ENCODE measurements around the gene HTR3B.
"Not testable (repeated sequence)": the region's sequence is repeated elsewhere in the genome, so short reads cannot be mapped to it uniquely, and the experiment has no call there.

Gene HTR3B

DNA sequence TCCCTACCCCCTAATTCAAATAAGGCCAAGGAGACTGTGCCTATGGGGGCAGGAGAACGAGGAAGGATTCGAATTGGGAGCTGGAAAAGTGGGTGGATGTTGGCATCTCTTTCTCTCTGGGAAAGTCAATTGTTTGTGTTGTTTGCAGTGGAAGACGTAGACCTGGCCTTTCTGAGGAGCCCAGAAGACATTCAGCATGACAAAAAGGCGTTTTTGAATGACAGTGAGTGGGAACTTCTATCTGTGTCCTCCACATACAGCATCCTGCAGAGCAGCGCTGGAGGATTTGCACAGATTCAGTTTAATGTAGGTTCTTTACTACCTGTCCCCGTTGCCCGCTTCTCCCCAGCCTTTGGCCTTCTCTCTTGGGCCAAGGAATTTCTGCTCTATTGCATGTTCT lies 28.2 kb downstream of the HTR3B start:
- no peak for DNase-seq
- in situ Hi-C loops (cut with HindIII; ENCODE audit: low pct_ligation_motif_present, low pct_unique_long_range_greater_than_20kb, low sequenced_read_pairs) = no loop called here

DNA sequence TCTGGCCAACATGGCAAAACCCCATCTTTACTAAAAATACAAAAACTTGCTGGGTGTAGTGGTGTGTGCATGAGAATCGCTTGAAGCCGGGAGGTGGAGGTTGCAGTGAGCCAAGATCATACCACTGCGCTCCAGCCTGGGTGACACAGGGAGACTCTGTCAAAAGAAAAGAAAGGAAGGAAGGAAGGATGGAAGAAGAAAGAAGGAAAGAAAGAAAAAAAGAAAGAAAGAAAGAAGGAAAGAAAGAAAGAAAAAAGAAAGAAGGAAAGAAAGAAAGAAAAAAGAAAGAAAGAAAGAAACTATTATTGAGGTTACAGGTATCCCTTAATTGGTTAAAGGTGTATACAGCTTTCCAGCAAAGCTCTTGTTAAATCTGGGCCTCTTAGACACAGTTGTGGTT lies 29.6 kb downstream of the HTR3B start:
- DNase-seq; in situ Hi-C loops (cut with HindIII; ENCODE audit: low pct_ligation_motif_present, low pct_unique_long_range_greater_than_20kb, low sequenced_read_pairs): not testable (repeated sequence)

DNA sequence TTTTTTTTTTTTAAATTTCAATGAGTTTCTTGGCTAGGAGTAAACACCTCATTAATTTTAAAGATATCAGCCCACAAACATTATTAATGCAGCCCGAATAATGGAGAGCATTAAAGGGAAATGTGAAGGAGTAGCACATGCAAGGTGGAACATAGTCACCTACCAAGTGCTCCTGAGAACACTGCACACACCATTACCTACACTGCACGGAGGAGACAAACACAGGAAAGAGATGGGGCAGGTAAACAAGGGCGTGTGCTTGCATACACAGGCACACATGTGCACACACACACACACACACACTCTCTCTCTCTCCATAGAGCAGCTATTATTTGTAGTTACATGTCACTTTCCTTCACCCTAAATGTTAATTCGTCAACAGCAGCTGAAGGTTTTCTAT lies 30.2 kb downstream of the HTR3B start:
- no peak for DNase-seq
- in situ Hi-C loops (cut with HindIII; ENCODE audit: low pct_ligation_motif_present, low pct_unique_long_range_greater_than_20kb, low sequenced_read_pairs) = no loop called here

DNA sequence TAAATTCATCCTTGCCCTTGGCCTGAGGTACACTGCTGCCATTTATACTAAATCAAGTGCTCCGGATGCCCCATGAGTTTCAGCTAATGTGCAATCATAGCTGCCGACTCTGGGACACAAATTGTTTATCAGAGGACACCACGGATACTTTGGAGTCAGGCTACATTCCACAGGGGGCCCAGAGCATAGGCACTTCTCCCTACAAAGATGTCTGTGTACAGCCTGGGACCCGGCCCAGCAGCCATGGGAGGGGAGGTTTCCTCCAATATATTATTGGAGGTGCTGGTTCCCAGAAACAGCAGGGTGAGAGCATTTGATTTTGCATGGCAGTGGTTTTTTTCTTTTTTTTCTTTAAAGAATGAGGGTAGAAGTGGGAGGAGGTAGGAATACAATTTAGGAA lies 31.3 kb downstream of the HTR3B start:
- DNase-seq = no peak
- in situ Hi-C loops (cut with HindIII; ENCODE audit: low pct_ligation_motif_present, low pct_unique_long_range_greater_than_20kb, low sequenced_read_pairs) = no loop called here

DNA sequence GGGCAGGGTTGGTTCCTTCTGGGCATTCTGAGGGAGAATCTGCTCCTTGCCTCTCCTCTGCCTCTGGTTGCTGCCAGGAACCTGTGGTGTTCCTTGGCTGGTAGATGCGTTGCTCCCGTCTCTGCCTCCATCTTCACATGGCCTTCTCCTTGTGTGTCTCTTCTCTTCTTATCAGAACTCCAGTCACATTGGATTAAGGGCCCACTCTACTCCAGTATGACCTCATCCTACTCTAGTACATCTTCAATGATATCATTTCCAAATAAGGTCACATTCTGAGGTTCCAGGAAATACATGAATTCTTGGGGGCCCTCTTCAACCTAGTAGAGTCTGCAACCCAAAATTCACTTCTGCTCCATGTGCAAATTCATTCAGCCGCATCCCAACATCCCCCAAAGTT lies 33.3 kb downstream of the HTR3B start:
- no peak for DNase-seq
- in situ Hi-C loops (cut with HindIII; ENCODE audit: low pct_ligation_motif_present, low pct_unique_long_range_greater_than_20kb, low sequenced_read_pairs) = no loop called here

DNA sequence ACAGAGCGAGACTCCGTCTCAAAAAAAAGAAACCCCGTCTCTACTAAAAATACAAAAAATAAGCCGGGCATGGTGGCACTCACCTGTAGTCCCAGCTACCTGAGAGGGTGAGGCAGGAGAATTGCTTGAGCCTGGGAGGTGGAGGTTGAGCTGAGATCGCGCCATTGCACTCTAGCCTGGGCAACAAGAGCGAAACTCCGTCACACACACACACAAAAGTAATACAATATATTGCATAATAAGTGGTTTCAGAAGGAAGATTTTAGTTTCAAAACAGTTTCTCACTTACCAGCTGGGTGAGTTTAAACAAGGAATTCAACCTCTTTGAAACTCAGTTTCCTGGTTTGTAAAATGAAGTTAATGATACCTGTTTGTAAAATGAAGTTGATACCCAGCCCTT lies 37.7 kb downstream of the HTR3B start:
- in situ Hi-C loops (cut with HindIII; ENCODE audit: low pct_ligation_motif_present, low pct_unique_long_range_greater_than_20kb, low sequenced_read_pairs) = no loop called here
- DNase-seq = no peak

DNA sequence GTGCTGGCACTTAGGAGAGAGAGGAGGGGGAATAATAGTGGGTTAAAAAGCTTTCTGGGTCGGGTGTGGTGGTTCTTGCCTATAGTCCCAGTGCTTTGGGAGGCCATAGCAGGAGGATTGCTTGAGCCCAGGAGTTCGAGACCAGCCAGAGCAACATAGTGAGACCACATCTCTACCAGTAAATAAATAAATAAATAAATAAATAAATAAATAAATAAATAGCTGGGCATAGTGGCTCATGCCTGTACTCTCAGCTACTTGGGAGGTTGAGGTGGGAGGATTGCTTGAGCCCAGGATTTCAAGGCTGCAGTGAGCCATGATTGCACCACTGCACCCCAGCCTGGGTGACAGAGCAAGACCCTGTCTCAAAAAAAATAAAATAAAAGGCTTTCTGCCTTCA lies 41.6 kb downstream of the HTR3B start:
- DNase-seq; in situ Hi-C loops (cut with HindIII; ENCODE audit: low pct_ligation_motif_present, low pct_unique_long_range_greater_than_20kb, low sequenced_read_pairs): not testable (repeated sequence)

DNA sequence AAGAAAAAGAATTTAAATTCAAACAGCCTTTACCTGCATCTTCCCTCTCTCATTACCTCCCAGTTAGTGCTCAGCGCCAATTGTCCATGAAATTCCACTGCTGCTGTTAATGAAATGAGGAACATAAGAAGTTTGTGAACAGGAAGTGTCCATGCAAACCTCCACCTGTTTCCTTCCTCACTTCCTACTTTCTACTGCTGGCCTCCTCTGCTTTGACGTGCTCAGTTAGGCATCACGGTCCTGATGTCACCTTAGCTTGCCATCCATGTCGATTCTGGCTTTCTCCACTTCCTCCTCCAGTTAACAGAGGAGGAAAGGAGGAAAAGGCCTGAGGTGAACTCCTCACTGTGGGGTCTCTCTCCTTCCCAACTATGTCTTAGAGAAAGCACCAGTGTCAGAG lies 43.4 kb downstream of the HTR3B start:
- in situ Hi-C loops (cut with HindIII; ENCODE audit: low pct_ligation_motif_present, low pct_unique_long_range_greater_than_20kb, low sequenced_read_pairs) = no loop called here
- DNase-seq = no peak

DNA sequence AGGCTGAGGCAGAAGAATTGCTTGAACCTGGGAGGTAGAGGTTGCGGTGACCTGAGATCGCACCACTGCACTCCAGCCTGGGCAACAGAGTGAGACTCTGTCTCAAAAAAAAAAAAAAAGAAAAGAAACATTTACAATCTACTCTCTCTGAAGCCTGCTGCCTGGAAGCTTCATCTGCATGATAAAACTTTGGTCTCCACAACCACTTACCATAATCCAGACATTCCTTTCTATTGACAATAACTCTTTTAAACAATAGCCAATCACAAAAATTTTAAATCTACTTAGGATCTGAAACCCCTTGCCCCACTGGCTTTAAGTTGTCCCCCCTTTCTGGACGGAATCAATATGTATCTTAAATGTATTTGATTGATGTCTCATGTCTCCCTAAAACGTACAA lies 45.3 kb downstream of the HTR3B start:
- in situ Hi-C loops (cut with HindIII; ENCODE audit: low pct_ligation_motif_present, low pct_unique_long_range_greater_than_20kb, low sequenced_read_pairs) = no loop called here

DNA sequence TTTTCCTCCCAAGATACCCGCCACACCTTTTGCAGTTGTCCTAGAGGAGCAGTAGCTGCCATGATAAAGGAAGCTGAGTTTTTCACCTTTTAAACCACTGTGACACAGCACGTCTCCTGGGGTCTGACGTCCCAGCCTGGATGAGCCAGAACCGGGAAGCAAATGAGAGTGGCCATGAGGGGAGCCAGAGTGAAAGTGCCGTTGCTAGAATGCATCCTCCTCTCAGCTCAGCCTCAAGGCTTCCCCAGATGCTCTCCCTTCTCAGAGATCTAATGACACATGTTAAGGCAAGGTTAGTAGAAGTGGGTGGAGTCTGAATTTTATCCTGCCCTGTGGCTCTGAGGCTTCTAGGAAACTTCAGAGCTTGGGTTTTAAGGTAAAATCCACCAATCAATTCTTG lies 46.9 kb downstream of the HTR3B start:
- DNase-seq = no peak
- in situ Hi-C loops (cut with HindIII; ENCODE audit: low pct_ligation_motif_present, low pct_unique_long_range_greater_than_20kb, low sequenced_read_pairs) = no loop called here

More for the DNA sequence above, 45.3 kb downstream of the HTR3B start:
- DNase-seq = no peak

DNA sequence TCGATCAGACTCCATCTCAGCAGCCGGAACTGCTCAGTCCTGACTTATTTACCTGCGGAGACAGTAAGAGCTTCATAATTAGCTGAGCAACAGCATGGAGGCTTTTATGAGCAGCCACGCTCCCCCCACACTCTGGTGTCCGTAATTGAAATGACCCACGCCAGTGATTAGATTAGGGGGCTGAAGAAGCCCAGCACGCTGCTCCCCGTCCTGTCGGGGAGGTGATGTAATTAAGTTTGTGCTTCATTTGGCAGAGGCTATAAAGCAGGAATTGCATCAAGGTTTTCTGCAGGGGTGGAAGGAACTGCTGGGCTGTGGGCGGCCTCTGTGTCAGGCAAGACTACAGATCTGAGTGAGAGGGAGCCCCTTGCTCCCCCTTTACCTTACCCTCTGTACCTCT lies 47.5 kb downstream of the HTR3B start:
- in situ Hi-C loops (cut with HindIII; ENCODE audit: low pct_ligation_motif_present, low pct_unique_long_range_greater_than_20kb, low sequenced_read_pairs) = no loop called here
- DNase-seq = no peak

DNA sequence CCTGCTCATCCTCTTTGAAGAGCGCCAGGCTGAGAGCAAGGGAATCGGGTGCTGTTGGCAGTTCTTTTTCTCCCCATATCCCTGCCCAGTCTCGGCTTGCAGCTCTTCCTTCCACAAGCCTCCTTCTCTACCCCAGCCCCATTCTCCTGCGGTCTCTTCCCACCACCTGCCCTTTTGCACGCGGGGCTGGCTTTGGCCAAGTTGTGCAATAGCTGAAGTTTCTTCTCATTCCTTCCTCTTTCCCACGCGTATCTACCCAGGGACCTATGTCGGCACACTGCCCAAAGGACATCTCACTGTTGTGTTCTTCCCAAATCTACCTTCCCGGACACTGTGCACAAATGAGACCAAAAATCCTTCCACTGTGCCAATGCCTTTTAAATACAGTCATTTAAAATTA lies 48.0 kb downstream of the HTR3B start:
- no peak for DNase-seq
- in situ Hi-C loops (cut with HindIII; ENCODE audit: low pct_ligation_motif_present, low pct_unique_long_range_greater_than_20kb, low sequenced_read_pairs) = no loop called here

DNA sequence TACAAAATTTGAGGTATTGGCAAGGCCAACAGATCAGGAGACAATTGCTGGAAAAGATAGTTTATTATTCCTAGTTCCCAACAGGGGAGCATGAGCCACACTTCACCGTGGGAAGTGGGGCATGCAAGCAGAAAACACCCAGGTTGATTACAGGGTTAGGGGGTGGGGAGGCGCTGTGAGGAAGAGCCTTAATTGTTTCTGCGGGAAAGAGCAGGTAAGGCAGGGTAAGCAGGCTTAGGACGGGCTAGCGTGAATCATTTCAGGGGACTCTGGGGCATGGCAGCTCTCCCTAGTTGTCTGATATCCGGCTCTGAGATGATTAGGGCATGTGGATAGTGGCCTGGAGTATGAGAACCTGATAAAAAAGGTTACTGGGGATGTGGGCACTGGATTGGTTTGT lies 49.6 kb downstream of the HTR3B start:
- in situ Hi-C loops (cut with HindIII; ENCODE audit: low pct_ligation_motif_present, low pct_unique_long_range_greater_than_20kb, low sequenced_read_pairs) = no loop called here
- no peak for DNase-seq

DNA sequence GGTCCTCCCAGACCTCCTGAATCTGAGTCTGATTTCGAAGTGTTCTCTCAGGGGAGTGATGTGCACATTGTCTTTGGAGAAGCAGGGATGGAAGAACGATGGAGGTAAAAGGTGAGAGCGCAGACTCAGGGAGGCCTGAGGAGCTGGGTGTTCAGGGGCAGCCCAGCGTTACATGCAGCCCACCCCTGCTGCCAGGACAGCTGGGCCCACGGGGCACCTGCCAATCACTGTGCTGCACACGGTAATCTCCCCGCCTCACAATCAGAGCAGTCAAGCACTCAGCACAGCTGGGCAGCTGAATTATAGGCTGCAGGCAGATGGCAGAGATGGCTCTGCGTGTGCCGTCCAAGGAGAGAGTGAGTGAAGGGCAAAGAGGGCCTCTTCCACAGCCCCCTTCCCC lies 52.4 kb downstream of the HTR3B start:
- DNase-seq = no peak

DNA sequence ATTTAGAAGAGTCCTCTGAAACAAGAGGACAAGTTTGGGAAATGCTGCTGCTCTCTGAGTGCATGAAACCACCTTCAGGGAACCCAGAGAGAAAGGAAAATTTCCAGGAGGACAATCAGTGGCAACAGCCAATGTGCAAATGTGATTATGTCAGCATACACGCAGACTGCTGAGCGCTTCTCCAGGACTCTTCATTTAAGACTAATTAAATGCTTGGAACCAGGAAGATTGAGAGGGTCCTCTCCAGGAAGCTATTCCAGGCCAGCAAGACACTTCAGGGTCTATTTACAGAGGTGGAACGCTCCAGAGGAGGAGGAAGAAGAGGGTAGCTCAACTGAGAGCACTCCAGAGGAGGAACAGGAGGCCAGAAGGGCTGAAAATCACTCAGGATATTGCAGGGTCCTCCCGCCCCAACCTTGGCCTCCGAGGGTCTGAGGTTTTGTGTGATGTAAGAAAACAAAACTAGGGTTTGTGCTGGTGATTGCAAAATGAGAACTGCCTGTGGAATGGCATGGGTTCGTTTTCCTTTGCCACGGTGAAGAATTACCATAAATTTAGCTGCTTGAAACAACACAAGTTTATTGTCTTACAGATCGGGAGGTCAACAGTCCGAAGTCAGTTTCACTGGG lies 56.2 kb downstream of the HTR3B start:
- no peak for DNase-seq
- in situ Hi-C loops (cut with HindIII; ENCODE audit: low pct_ligation_motif_present, low pct_unique_long_range_greater_than_20kb, low sequenced_read_pairs) = no loop called here

More for the DNA sequence above, 52.4 kb downstream of the HTR3B start:
- in situ Hi-C loops (cut with HindIII; ENCODE audit: low pct_ligation_motif_present, low pct_unique_long_range_greater_than_20kb, low sequenced_read_pairs) = no loop called here

DNA sequence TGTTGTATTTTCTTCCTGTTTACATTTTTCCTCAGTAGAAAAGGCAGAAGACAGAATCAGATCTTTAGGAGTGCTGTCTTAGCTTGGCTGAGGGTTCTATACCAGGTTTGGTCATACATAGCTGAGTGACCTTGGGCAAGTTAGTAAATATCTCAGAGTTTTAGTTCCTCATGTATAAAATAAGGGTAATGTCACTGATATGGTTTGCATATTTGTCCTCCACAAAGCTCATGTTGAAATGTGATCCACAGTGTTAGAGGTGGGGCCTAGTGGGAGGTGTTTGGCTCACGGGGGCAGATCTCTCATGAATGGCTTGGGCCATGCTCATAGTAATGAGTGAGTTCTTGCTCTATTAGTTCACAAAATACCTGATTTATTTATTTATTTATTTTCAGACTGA lies 62.8 kb downstream of the HTR3B start:
- DNase-seq = no peak
- in situ Hi-C loops (cut with HindIII; ENCODE audit: low pct_ligation_motif_present, low pct_unique_long_range_greater_than_20kb, low sequenced_read_pairs) = no loop called here

DNA sequence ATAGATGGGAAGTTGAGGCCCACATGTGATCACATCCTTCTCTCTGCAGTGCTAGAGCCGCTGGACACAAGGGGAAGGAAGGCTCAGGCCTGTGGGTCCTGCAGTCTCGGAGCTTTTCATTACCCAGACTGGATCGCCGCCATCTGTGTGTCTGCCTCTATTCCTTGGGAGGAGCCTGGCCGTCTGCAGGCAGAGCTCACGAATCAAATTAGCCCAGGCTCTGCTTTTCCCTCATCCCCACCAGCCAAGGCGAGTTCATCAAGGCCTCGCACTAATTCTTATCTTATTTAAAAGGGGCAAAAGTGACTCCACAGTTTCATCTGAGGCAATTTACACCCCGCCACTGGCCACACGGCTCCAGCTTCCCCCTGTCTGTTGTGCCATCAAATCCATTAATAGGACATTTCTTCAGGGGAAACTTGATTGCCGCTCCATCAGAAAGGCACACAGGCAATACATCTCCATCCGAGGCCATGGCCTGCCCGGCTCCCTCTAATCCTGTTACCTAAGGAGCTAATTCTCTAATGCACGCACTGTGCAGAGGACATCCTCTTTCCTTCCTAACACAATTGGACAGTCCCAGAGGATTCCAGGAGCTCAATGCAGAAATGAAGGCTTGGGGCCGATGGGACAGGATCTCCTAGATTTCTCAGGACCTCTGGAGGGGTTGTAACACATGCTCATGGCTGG lies 67.1 kb downstream of the HTR3B start:
- no peak for DNase-seq
- in situ Hi-C loops (cut with HindIII; ENCODE audit: low pct_ligation_motif_present, low pct_unique_long_range_greater_than_20kb, low sequenced_read_pairs) = no loop called here

DNA sequence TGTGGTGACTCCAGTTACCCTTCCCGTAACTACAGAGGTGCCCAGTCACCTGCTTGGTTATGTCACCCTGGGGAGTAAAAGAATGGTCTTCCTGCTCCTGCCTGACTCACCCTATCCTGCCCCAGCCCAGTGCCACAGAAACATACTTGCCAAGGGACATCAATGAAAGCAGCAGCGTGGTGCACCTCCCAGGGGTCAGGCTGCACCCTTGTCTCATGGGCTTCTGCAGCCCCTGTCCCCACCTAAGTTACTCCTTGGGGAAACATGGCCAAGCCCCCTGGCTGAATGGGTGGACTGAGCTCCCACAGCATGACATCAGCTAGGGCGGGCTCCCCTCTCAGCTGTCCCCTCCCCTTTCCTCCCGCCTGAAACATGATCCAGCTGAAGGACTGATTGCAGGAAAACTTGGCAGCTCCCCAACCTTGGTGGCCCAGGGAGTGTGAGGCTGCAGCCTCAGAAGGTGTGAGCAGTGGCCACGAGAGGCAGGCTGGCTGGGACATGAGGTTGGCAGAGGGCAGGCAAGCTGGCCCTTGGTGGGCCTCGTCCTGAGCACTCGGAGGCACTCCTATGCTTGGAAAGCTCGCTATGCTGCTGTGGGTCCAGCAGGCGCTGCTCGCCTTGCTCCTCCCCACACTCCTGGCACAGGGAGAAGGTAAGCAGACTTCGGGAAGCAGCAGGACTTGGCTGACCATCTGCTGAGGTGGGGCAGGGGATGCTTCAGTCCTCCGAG lies 70.3 kb downstream of the HTR3B start, which contains the start of gene HTR3A:
Gene HTR3A (plus strand): TSS at position 368 of the 730 bp plus-strand sequence. CDS start 218 bp downstream, at position 586.
- DNase-seq = no peak
- in situ Hi-C loops (cut with HindIII; ENCODE audit: low pct_ligation_motif_present, low pct_unique_long_range_greater_than_20kb, low sequenced_read_pairs) = no loop called here

DNA sequence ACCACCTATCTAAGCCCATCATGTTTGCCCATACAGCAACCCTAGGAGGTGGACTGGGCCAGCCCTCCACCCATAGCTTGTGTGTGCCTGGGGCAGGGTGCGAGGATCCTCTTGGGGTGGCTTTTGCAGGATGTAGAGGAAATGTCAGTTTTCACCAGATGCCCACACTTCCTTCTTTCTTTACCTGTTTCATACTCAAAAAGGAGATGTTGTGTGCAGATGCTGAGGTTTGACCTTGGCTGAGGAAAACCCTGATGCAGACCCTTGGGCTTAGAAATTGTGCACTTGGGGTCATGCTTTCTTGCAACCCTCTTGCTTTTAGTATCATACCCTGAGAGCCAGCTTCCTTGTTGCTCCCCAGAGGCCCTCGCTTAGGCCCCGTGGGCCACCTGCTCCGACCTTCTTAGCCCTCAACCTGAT lies 72.5 kb downstream of the HTR3B start:
- in situ Hi-C loops (cut with HindIII; ENCODE audit: low pct_ligation_motif_present, low pct_unique_long_range_greater_than_20kb, low sequenced_read_pairs) = no loop called here
- no peak for DNase-seq

DNA sequence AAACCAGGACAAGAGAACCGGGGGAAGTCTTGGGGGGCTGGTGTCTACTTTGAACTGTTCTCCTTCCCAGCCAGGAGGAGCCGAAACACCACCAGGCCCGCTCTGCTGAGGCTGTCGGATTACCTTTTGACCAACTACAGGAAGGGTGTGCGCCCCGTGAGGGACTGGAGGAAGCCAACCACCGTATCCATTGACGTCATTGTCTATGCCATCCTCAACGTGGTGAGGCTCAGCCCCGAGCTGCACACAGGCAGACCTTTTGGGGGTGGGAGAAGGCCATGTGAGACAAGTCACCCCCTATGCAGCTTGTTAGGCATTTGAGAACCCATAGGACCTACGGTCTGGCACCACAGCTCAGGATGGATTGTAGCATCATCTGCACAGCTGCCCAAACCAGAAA lies 73.1 kb downstream of the HTR3B start:
- no peak for DNase-seq
- in situ Hi-C loops (cut with HindIII; ENCODE audit: low pct_ligation_motif_present, low pct_unique_long_range_greater_than_20kb, low sequenced_read_pairs) = no loop called here

All from ACHN (cell line).